OCI-LY1 (cell line): ENCODE data around the gene GNAL.

Source experiments
- H2AFZ ChIP-seq: fragments of 200-600 bp; sonication (generic), shearing (Covaris generic); 2 replicates; pipeline ENCODE4 v1.6.0; 2014; ENCODE audit warnings: antibody characterized with exemption, mild to moderate bottlenecking, low read length
- H3F3A ChIP-seq: fragments of 200-600 bp; sonication (generic), shearing (Covaris generic); 2 replicates; pipeline ENCODE4 v1.6.0; 2014; ENCODE audit warnings: mild to moderate bottlenecking, antibody characterized with exemption, low read length, moderate library complexity; ENCODE audit not compliant: insufficient read depth
- H3K27ac ChIP-seq: fragments of 200-600 bp; sonication (generic); 2 replicates; pipeline ENCODE4 v1.5.1; 2014; ENCODE audit warnings: low read length, mixed run types, mild to moderate bottlenecking, low read depth; ENCODE audit not compliant: poor library complexity, severe bottlenecking
- H3K27me3 ChIP-seq: fragments of 200-600 bp; sonication (generic); 2 replicates; pipeline ENCODE4 v1.6.0; 2014; ENCODE audit warnings: antibody characterized with exemption, mild to moderate bottlenecking, low read length, moderate library complexity; ENCODE audit not compliant: insufficient read depth
- H3K36me3 ChIP-seq: fragments of 200-600 bp; sonication (generic); 2 replicates; pipeline ENCODE4 v1.6.1; 2014; ENCODE audit warnings: mild to moderate bottlenecking, antibody characterized with exemption, low read length, moderate library complexity, mixed read lengths; ENCODE audit not compliant: insufficient read depth
- H3K4me1 ChIP-seq: fragments of 200-600 bp; sonication (generic); 2 replicates; pipeline ENCODE4 v1.5.1; 2014; ENCODE audit warnings: mild to moderate bottlenecking, low read length, moderate library complexity; ENCODE audit not compliant: insufficient read depth, severe bottlenecking
- H3K4me2 ChIP-seq: fragments of 200-600 bp; sonication (generic), shearing (Covaris generic); 2 replicates; pipeline ENCODE4 v1.6.1; 2014; ENCODE audit warnings: low read length
- H3K4me3 ChIP-seq: fragments of 200-600 bp; sonication (generic); 2 replicates; pipeline ENCODE4 v1.5.1; 2014; ENCODE audit warnings: low read length, low read depth, mild to moderate bottlenecking, mixed read lengths; ENCODE audit not compliant: poor library complexity, severe bottlenecking
- H3K79me2 ChIP-seq: fragments of 200-600 bp; shearing (Covaris generic); 2 replicates; pipeline ENCODE4 v1.6.1; 2016; ENCODE audit warnings: mixed run types, low read length, mixed read lengths; ENCODE audit not compliant: insufficient read depth
- H3K9ac ChIP-seq: fragments of 200-600 bp; sonication (generic), shearing (Covaris generic); 2 replicates; pipeline ENCODE4 v1.6.1; 2014; ENCODE audit warnings: mild to moderate bottlenecking, low read length, mixed read lengths
- H3K9me2 ChIP-seq: fragments of 200-600 bp; sonication (generic), shearing (Covaris generic); 2 replicates; pipeline ENCODE4 v1.6.1; 2014; ENCODE audit warnings: low read depth, mild to moderate bottlenecking, low read length, mixed read lengths
- H3K9me3 ChIP-seq: fragments of 200-600 bp; shearing (Covaris generic); 2 replicates; pipeline ENCODE4 v1.6.1; 2014; ENCODE audit warnings: low read length, mixed read lengths
- H4K20me1 ChIP-seq: fragments of 200-600 bp; sonication (generic), shearing (Covaris generic); 2 replicates; pipeline ENCODE4 v1.6.0; 2016; ENCODE audit warnings: mild to moderate bottlenecking, low read length; ENCODE audit not compliant: insufficient read depth
- CTCF ChIP-seq: fragments of 200-600 bp; sonication (generic), shearing (Covaris generic); IDR thresholded peaks from 2 replicates; pipeline ENCODE4 v1.5.1; 2017; ENCODE audit warnings: mild to moderate bottlenecking, antibody characterized with exemption, low read length, moderate library complexity, mixed read lengths
- EZH2 ChIP-seq: fragments of 200-600 bp; sonication (generic), shearing (Covaris generic); IDR thresholded peaks from 2 replicates; pipeline ENCODE4 v1.8.0; 2017; ENCODE audit warnings: borderline replicate concordance, mixed run types, mild to moderate bottlenecking, antibody characterized with exemption, low read length, moderate library complexity, mixed read lengths

GNAL gene

GRCh38 chr18:11784674-11785304, 95.7 kb downstream of the GNAL start:
- H3K4me3 ChIP-seq: no peak overlapping the region
- H3F3A ChIP-seq: no peaks in the 10 kb centered on the region
- no peaks in the 10 kb centered on the region for H4K20me1 ChIP-seq
- no peaks in the 10 kb centered on the region for H3K4me1 ChIP-seq
- no peaks in the 10 kb centered on the region for H3K9me3 ChIP-seq
- H3K9ac ChIP-seq: no peak overlapping the region
- TF ChIP-seq CTCF (no peak), EZH2 (no peak)
- no peaks in the 10 kb centered on the region for H3K79me2 ChIP-seq
- H3K9me2 ChIP-seq: no peaks in the 10 kb centered on the region
- no peak overlapping the region for H2AFZ ChIP-seq
- H3K4me2 ChIP-seq: no peak overlapping the region
- no peaks in the 10 kb centered on the region for H3K36me3 ChIP-seq
- H3K27me3 ChIP-seq: no peaks in the 10 kb centered on the region; the same call in 1 of the 2 replicates
- H3K27ac ChIP-seq: no peak overlapping the region

GRCh38 chr18:11785444-11786055, 96.5 kb downstream of the GNAL start:
- no peak overlapping the region for H3K4me2 ChIP-seq
- H3K9me3 ChIP-seq: no peaks in the 10 kb centered on the region
- no peaks in the 10 kb centered on the region for H3K79me2 ChIP-seq
- H3K36me3 ChIP-seq: no peaks in the 10 kb centered on the region
- H3K4me3 ChIP-seq: no peak overlapping the region
- no peaks in the 10 kb centered on the region for H4K20me1 ChIP-seq
- no peak overlapping the region for H3K9ac ChIP-seq
- no peaks in the 10 kb centered on the region for H3F3A ChIP-seq
- no peak overlapping the region for H2AFZ ChIP-seq
- no peaks in the 10 kb centered on the region for H3K4me1 ChIP-seq
- no peaks in the 10 kb centered on the region; the same call in 1 of the 2 replicates for H3K27me3 ChIP-seq
- no peaks in the 10 kb centered on the region for H3K9me2 ChIP-seq
- H3K27ac ChIP-seq: no peak overlapping the region
- TF ChIP-seq EZH2: no peak
- no peak for TF ChIP-seq CTCF

DNA sequence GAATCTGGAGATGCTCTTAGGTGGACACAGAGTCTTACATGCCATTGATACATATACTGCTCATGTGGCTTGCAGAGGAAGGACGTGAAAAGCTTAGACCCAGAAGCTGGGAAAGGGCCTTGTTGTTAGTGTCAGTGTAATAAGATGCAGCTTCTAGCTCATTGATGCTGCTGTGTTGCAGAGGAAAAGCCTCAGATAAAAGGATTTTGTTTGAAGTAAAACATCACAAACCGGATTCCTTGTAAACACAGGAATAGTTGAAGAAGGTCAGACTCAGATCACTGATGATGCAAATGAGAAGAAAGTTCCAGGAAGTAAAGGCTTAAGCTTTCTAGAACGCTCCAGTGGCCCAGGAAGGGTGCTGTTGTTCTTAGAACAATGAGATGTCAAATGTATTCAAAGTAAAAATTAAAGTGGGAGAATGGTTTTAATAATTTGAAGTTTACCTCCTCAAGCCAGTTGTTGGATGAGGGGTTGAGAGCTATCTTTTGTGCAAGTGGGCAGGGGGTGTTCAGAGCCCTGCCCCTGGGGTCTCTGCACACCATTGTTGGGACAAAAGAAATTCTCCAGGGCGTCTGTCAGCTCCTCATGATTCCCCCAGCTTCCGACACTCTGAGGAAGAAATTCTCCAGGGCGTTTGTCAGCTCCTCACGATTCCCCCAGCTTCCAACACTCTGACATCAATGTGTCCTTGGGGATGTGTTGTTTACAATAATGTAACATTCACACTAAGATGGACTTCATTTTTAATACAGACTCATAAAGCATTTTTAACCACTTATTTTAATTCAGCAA, 100.8 kb downstream of the GNAL start:
- H3K9me2 ChIP-seq: no peaks in the 10 kb centered on the region
- H3K4me3 ChIP-seq: no peak overlapping the region
- H2AFZ ChIP-seq: no peak overlapping the region
- no peaks in the 10 kb centered on the region; the same call in 1 of the 2 replicates for H3K27me3 ChIP-seq
- H3K9me3 ChIP-seq: no peaks in the 10 kb centered on the region
- H3K4me1 ChIP-seq: no peaks in the 10 kb centered on the region
- H3K79me2 ChIP-seq: no peaks in the 10 kb centered on the region
- no peak for TF ChIP-seq CTCF
- TF ChIP-seq EZH2: no peak
- H3K9ac ChIP-seq: no peak overlapping the region
- no peak overlapping the region for H3K27ac ChIP-seq
- no peaks in the 10 kb centered on the region for H4K20me1 ChIP-seq
- no peak overlapping the region for H3K4me2 ChIP-seq
- H3F3A ChIP-seq: no peaks in the 10 kb centered on the region
- no peaks in the 10 kb centered on the region for H3K36me3 ChIP-seq
